GM23338 (cell line): ENCODE data around the gene ARL13B.

Experiments used
- CTCF ChIP-seq, 2 experiments: fragments of 200-600 bp in 1 of 2; sonication (generic) in 1 of 2; conservative IDR thresholded peaks; 2 replicates each; pipeline versions ENCODE4 v1.5.1 to v1.6.1; 2016 to 2017; ENCODE audit warnings: antibody characterized with exemption in 2 of 2, low read depth in 2 of 2, mild to moderate bottlenecking in 2 of 2, moderate library complexity in 1 of 2
- ETS1 ChIP-seq: IDR thresholded peaks from 2 replicates; pipeline ENCODE4 v1.6.1; 2016; ENCODE audit warnings: antibody characterized with exemption
- EZH2phosphoT487 ChIP-seq: fragments of 200-600 bp; sonication (generic); IDR thresholded peaks from one replicate; pipeline ENCODE4 v1.8.1; 2018; ENCODE audit warnings: antibody characterized with exemption; ENCODE audit not compliant: unreplicated experiment

GRCh38 chr3:94083261-94083660 lies 103.3 kb downstream of the ARL13B start:
- TF ChIP-seq CTCF (conservative IDR thresholded peaks at IDR 0.05; ENCODE audit: low read depth in 2 of 2), result no peak
- TF ChIP-seq ETS1, result no peak
- no peak for TF ChIP-seq EZH2phosphoT487
